ENCODE measurements around the gene PTPRB.

- TF ChIP-seq CTCF (IDR thresholded peaks at IDR 0.05), result no peak
- TF ChIP-seq POLR2A (IDR thresholded peaks at IDR 0.05), result no peak
- no peak for TF ChIP-seq POLR2AphosphoS5 (IDR thresholded peaks at IDR 0.05)
Measured at GRCh38 chr12:70549340-70550179, 87.7 kb downstream of the PTPRB start.
